ENCODE results near the gene GGT6.
A peak's percentile ranks its signal among the peaks of the same experiment; 100 is the strongest.

The GGT6 gene

GRCh38 chr17:4551796-4552525 is 8.4 kb downstream of the GGT6 start:
- TF ChIP-seq CTCF (conservative IDR thresholded peaks at IDR 0.05; ENCODE audit: low read depth, low read length), result no peak
- H3K4me3 ChIP-seq (ENCODE audit: low read depth, low read length), result no peak overlapping the region
- no peak for DNase-seq (ENCODE audit: low read depth)

- no peak for DNase-seq (ENCODE audit: low read depth)
- peak; percentile 16 for TF ChIP-seq CTCF (conservative IDR thresholded peaks at IDR 0.05; ENCODE audit: low read depth, low read length)
- H3K4me3 ChIP-seq (ENCODE audit: low read depth, low read length), result no peak overlapping the region
These were observed 9.2 kb downstream of the GGT6 start for GRCh38 chr17:4551141-4551540.

- DNase-seq (ENCODE audit: low read depth), result no peak
- TF ChIP-seq CTCF (conservative IDR thresholded peaks at IDR 0.05; ENCODE audit: low read depth, low read length), result no peak
- H3K4me3 ChIP-seq (ENCODE audit: low read depth, low read length), result no peak overlapping the region
These were observed 9.8 kb downstream of the GGT6 start for GRCh38 chr17:4550534-4551039.

- DNase-seq (ENCODE audit: low read depth), result no peak
- no peak for TF ChIP-seq CTCF (conservative IDR thresholded peaks at IDR 0.05; ENCODE audit: low read depth, low read length)
- no peak overlapping the region for H3K4me3 ChIP-seq (ENCODE audit: low read depth, low read length)
These were observed 10.4 kb downstream of the GGT6 start for GRCh38 chr17:4549781-4550533.

- no peak for DNase-seq (ENCODE audit: low read depth)
- TF ChIP-seq CTCF (conservative IDR thresholded peaks at IDR 0.05; ENCODE audit: low read depth, low read length), result no peak
- no peak overlapping the region for H3K4me3 ChIP-seq (ENCODE audit: low read depth, low read length)
These were observed 11.5 kb downstream of the GGT6 start for GRCh38 chr17:4548721-4549531.

GRCh38 chr17:4548061-4548461 is 12.3 kb downstream of the GGT6 start:
- no peak for TF ChIP-seq CTCF (conservative IDR thresholded peaks at IDR 0.05; ENCODE audit: low read depth, low read length)
- no peak overlapping the region for H3K4me3 ChIP-seq (ENCODE audit: low read depth, low read length)
- DNase-seq (ENCODE audit: low read depth), result no peak
